GM18519 (cell line): Measurements from ENCODE around the gene OBSCN.

Experiments
- ATAC-seq: cut with Tn5 transposase; IDR thresholded peaks from one replicate; pipeline ENCODE4 v1.9.1; 2021; ENCODE audit warnings: mild to moderate bottlenecking, moderate library complexity; ENCODE audit not compliant: unreplicated experiment, low FRiP score

OBSCN gene

DNA sequence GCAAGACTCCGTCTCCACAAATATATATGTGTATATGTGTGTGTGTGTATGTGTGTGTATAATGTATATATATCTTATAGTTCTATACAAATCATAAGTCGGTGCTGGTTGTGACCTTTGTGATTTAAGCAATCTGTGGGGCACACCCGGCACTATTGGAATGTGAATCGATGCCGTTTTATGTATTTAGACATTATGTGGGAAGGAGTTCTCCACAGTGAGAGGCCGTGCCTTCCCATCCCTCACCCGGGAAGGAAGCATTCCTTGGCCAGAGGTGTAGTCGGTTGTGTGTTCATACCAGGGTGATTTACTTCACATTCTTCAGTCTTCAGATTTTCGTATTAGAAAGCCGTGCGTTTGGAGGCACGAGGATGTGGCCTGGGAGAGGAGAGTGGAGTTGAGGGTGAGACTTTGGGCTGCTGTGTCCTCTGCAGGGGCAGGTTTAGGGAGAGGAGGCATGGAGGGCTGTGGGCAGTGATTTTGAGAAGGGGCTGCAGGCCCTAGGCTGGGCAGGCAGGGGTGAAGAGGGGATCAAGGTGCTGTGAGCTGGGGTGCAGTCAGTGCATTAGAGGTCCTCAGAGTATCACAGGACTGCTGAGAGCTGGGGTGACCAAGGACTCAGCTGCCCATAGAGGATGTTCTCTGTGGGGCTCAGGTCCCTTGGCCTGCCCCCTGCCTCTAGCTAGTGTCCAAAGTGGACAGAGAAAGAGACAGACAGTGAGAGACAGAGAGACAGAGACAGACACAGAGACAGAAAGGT lies 141.0 kb downstream of the OBSCN start:
- no peak for ATAC-seq

DNA sequence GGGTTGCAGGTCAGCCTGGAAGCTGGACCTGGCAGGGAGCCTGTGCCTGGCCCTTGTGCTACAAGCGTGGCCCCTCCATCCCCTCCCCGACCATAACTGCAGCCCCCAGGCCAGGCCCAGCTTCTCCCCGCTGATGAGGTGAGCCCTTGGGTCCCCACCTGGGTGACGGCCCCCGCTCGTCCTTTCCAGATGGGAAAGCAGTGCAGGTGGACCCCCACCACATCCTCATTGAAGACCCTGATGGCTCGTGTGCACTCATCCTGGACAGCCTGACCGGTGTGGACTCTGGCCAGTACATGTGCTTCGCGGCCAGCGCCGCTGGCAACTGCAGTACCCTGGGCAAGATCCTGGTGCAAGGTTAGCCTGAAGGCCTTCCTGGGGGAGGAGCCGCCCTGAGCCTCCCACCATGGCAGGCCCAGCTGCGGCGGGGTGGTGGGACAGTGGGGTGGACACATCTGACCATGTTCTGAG lies 141.9 kb downstream of the OBSCN start:
- no peak for ATAC-seq

DNA sequence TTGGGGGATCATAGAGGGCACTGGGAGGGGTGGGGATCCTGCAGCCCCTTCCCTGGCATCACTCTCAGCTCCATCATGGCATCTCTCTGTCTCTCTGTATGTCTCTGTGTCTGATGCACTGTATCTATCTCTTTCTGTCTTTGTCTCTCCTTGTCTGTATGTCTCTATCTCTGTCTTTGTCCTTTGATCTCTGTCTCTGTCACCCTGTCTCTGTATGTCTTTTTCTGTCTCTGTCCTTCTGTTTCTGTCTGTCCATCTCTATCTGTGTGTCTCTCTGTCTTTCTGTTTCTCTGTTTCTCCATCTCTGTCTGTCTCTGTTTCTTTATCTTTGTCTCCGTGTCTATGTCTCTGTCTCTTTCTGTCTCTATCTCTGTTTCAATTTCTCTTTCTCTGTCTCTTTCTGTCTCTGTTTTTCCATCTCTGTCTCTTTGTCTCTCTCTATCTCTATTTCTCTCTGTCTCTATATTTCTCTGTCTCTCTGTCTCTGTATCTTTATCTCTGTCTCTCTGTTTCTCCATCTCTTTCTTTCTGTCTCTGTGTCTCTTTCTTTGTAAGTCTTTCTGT lies 142.4 kb downstream of the OBSCN start:
- no peak for ATAC-seq

DNA sequence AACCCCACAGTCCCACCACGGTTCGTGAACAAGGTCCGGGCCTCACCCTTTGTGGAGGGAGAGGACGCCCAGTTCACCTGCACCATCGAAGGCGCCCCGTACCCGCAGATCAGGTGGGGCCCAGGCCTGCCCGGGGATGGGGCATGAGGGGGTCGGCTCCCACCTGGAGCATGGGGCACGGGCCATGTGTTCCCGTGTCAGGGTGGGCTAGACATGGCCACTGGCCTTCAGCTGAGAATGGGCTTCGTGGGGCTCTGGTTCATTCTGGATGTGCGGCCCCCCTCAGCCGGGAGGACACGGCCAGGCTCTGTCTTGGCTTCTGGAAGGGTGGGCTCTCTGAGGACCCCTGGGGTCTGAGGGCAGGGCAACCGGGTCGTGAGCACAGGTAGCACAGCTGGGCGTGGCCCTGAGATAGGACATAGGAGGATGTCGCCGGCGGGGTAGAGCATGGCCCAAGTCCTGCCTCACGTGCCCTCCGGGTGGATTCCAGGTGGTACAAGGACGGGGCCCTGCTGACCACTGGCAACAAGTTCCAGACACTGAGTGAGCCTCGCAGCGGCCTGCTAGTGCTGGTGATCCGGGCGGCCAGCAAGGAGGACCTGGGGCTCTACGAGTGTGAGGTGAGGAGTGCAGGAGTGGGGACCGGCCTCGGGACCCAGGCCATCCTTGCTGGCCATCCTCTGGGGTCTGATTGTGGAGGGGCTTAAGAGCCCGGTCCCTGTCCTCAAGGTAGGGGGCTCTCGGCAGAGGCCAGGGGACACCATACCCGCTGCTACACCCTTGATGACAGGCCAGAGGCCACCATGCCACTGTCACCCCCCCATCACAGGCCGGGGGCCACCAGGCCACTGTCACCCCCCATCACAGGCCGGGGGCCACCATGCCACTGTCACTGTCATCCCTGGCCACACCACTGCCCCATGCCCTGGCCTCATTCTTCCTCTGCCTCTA lies 143.3 kb downstream of the OBSCN start:
- no peak for ATAC-seq

DNA sequence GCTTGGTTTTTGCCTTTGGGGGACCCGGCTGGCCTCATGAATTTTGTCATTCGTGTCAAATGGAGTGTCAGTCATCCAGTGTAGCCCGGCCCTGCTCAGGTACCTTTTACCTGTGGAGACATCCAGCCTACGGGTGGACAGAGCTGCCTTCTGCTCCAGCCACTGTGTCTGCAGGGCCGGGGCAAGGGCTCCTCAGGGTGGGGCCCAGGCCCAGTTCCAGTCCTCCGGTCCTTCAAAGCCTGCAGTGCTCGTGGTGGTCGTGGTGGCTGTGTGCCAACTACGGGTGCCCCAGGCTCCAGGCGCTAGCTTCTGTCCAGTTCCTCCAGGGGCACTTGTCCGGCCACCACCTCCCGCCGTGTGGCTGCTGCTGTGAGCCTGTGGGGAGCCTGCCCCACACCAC lies 144.0 kb downstream of the OBSCN start:
- ATAC-seq, result no peak

DNA sequence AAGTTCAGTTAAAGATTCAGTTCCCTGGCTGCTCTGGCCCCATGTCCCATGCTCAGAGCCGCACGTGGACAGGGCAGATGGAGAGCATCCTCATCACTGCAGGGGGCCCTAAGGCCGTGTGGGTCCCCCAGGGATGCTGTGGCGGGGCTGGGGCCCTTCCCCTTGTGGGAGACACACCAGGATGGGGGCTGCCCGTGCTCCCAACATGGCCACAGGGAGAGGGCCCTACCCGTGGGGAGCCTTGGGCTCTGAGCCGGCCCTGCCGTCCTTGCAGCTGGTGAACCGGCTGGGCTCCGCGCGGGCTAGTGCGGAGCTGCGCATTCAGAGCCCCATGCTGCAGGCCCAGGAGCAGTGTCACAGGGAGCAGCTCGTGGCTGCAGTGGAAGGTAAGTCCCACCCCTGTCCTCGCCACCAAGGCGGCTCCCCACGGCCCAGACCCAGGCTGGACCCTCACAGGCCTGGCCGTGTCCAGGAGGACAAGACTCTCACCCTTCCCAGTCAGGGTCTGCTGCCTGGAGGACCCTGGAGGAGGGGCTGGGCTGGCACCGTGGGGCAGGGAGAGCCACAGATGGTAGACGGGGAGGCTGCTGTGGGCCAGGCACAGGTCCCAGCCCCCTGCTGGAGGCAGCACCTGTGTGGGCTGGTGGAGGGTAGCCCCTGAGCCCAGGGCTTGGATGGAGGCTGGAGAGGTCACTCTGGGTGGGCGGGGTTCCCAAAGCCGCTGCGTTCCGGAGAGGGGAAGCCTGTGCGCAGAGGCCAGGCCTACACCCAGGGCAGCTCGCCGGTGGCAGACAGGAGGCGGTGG lies 145.0 kb downstream of the OBSCN start:
- ATAC-seq, result no peak

DNA sequence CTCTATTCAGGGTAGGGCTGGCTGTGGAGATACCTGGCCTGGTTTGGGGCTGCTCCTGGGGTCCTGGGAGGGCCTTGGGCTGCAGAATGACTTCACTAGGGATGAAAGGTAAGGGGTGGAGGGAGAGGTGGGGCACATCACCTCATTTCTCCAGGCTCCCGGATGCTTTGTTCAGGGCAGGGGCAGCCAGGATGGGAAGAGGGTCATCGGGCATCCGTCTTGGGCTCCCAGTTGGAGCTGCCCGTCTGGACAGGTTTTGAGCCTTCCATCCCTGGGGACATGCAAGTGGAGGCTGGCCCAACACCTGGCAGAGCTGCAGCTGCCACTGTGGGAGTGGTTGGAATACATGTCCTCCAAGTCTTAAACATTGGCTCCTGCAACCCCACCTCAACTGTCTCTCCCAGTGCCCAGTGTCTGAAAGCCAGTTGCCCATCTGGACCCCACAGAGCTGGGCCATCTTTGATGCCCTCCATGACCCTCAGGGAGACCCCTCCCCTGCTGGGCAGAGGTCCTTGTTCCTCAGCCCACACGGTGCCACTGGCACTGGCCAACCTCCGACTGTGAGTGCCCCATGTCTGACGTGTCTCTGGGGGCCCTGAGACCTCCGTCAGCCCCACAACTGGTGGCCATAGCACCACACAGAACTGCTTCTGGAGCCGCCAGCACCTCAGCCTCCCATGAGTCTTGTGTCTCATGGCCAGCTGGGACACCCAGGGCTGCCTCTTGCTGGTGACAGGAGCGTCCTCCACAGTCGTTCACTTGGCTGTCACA lies 145.9 kb downstream of the OBSCN start:
- no peak for ATAC-seq

DNA sequence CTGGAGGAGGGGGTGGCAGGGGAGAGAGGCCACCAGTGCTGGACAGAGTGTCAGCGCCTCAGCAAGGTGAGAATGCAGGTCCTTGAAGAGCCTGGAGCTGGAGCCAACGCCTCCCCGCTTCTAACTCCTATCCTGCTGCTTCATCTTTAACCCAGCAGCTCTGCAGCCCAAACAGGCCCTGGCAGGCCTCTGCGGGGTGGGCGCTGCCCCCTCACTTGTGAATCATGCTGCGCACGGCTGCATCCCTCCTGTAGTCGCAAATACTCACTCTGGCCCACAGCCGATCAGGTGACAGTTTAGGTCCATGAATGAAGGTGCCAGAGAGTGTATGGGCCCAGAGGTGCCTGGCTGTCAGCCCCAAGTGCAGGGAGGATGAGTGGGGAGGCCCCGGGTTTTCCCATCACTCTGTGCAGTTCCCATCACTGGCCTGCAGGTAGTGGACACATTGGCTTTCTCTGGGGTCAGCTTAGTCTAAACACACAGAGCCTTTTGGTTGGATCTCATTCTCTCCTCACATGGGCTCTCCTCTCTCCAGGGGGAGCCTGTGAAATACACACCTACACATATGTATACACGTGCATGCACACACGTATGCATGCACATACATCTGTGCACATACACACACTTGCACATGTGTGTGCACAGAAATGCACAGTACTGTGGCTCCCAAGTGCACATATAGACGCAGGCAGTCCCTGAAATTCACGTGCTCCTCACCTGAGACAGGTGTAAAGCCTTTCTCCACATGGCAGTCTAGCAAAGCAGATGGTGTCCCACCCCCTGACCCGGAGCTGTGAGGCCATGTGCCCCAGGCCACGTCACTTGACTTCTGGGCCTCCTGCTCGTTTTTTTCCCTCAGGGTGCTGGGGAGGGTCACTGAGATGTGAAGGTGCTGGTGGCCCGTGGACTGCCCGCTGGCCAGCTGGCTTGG lies 146.8 kb downstream of the OBSCN start:
- no peak for ATAC-seq

DNA sequence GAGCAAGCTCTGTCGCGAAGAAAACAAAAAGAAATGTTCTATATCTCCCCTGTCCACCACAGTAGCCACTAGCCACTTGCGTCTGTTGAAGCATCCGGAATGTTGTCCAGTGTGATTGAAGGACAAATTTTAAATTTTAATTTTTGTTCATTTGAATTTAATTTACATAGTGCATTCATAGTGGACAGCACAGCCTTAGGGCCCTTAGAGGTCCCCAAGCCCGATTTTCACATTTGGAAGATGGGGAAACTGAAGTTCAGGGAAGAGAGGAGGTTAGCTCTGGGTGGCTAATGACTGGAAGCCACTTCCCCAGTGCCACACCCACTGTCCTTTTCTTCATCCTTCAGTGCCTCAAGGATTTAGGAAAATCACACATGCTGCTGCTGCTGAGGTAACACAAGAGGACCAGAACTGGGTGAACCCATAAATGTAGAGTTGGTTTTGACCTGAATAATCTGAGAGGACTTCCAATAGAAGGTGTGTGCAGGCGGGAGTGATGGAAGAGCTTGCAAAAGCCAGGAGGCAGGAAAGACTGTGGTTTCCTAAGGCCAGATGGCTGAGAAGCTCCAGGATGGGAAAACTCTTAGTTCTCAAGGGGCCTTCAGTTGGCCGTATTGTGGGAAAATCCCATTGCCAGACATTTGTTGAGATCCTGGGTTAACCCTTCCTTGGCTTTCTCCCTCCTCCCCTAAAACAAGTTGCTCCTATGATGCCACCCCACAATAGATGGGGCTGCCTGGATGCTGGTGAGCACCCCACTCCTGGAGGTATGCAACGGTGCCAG lies 149.2 kb downstream of the OBSCN start:
- ATAC-seq, result no peak

DNA sequence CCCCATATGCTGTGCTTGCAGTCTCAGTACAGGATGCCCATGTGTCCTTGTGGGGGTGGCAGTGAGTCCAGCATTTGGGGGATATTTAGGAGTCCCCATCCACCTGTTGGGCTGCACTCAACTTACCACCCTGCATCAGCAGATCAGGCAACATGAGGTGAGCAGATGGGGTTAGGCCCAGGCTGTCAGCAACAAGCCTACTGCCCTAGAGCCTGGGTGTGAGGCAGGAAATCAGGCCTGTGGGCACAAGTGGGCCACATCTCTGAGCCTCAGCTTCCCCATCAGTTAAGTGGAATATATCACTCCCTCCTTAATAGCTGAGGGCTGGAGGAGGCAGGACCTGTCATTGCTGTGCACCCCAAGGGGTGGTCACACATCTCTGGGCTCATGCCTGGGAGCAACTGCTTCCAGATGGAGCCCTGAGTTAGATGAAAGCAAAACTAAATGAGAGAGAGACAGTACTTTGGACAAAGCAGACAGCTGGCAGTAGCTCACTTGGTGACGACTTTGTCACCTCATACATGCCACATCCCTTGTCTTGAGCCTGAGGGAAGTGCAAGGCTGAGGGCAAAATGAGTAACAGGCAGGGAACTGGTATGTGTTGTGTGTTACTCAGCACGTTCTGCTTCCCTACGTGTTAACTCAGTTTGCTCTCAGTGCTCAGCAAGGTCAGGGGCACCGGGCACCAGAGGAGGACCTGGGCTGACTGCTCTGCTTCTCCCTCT lies 150.4 kb downstream of the OBSCN start:
- no peak for ATAC-seq

DNA sequence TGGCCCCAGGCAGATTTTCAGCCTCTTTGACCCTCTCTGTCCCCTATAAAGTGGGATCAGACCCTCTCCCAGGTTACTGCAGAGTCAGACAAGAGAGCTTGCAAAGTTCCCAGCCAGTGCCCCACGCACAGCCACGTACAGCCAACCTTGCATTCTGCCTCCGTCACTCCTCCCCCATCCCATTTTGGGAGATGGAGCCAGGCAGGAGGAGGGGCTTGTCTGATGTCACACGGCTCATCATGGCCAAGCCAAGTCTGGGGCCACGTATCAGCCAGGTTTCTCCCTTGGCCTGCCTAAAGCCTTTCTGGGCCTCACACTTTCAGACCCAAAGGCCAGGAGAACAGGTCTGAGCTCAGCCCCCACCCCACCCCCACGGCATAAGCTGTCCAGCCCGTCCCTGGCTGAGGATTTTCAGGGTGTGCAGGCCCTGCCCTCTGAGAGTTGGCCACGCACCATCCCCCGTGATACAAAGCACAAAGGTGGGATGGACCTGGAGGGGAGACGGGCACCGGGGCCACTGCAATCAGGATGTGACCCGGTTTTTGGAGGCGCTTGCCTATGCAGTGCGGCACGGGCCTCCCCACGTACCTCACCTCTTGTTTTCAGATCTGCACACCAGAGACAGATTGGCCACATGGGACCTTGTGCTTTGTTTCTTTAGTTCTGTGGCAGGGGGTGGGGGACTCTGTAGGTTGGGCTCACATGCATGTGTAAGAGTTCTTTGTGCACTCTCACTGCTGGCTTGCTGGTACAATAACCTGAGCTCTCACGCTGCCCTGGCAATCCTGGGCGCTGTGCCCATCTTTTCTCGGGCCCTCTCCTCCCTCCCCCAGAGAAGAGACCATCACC lies 151.1 kb downstream of the OBSCN start:
- ATAC-seq, result no peak

DNA sequence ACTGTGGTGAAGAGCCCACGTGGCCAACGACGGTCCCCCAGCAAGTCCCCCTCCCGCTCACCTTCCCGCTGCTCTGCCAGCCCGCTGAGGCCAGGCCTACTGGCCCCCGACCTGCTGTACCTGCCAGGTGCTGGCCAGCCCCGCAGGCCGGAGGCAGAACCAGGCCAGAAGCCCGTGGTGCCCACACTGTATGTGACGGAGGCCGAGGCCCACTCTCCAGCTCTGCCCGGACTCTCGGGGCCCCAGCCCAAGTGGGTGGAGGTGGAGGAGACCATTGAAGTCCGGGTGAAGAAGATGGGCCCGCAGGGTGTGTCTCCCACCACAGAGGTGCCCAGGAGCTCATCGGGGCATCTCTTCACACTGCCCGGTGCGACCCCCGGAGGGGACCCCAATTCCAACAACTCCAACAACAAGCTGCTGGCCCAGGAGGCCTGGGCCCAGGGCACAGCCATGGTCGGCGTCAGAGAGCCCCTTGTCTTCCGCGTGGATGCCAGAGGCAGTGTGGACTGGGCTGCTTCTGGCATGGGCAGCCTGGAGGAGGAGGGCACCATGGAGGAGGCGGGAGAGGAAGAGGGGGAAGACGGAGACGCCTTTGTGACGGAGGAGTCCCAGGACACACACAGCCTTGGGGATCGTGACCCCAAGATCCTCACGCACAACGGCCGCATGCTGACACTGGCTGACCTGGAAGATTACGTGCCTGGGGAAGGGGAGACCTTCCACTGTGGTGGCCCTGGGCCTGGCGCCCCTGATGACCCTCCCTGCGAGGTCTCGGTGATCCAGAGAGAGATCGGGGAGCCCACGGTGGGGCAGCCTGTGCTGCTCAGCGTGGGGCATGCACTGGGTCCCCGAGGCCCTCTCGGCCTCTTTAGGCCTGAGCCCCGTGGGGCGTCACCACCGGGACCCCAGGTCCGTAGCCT lies 152.0 kb downstream of the OBSCN start:
- no peak for ATAC-seq

DNA sequence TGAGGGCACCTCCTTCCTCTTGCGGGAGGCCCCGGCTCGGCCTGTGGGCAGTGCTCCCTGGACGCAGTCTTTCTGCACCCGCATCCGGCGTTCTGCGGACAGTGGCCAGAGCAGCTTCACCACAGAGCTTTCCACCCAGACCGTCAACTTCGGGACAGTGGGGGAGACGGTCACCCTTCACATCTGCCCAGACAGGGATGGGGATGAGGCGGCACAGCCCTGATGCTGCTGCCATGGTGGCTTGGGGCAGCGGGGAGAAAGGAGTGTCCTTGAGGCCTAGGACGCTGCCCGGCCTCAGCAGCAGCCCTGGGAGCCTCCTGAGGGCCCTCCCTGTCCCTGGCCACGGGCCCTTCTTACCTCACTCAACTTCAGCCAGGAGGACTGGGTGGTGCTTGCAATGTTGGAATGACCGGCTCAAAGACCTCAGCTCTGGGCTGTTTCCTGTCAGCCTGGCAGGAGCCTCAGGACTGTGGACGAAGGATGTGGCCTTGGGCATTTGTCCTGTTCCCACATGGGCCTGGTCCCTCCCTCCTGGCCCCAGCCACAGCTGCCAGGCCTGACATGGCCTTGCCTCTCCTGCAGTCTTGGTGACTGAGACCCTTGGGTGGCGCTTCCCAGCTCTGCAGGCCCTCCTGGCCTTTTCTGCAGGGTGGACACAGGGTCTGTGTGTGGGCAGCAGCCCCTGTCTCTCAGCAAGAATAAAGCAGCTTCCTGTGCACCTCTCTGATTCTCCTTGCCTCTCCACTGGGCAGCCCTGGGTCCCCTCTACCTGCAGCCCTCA lies 152.9 kb downstream of the OBSCN start:
- ATAC-seq, result no peak

DNA sequence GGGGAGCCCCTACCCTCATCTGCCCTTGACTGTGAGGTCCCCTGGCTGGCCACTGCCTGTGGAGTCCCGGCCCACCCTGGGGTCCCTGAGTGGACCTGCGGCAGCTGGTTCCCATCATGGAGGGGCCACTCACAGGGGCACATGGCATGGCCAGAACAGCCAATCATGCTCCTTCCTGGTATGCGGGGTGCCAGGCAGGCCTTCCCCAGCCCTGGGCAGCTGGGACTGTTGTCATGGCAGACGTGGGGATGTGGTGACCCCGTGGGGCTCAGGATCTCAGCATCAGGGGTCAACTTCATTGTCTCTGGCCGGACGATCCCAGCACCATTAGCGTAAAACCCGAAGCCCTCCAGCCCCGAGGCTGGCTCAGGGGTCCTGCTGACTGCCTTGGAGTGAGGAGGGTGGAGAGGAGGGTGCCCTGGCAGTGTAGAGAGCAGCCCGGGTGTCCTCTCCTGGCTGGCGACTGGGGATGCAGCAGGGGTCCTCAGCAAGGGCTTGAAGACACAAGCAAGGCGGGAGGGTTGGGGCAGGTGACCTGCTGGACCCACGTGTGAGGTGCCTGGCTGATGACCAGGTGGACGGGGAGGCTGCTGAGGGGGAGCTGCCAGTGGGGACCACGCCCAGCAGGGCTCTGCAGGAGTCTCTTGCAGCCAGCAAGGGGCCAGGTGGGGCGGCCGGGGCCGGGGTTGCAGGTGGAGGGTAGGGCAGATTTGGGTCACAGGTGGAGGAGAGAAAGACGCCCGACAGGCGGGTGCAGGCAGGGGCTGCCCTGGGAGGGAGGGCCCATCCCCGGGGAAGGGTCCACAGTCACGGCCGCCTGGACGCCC lies 153.7 kb downstream of the OBSCN start:
- no peak for ATAC-seq
